Fibroblast of skin of abdomen (primary cell): Measurements from ENCODE around the gene MUTYH.

Experiments
- DNase-seq: peaks from one replicate; pipeline ENCODE4 v3.0.0-alpha.2; 2013

Gene MUTYH

DNA sequence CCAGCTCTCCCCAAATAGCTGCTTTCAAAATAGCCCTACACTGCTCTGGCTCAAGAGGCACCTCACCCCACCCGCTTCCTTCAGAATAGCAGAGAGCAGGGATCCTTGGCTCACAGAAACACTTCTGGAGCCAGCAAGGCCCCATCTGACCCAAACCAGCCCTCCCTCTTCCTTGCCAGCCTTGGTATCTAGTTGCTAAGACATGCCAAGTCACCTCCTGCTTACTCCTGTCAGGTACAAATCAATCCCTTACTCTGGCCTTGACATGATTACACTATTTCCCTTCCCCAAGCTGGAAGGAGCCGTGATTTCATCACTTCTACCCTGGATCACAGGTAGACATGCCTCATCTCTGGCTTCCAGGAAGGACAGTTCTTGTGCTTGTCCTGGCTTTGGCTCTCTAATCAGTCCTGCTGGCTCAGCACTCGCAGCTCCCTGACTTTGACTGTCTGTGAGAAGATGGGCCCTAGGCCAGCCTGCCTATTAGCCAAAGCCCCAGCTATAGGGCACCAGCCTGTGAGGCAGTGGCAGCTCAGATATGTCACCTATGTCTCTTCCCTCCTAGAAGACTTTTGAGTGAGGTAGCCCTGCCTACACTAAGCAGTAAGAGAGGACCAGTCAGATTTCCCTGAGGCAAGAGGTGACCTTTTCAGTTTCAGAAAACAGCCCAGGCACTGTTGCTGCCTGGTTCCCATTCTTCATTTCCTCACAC lies 8.9 kb upstream of the MUTYH start:
- no peak for DNase-seq

DNA sequence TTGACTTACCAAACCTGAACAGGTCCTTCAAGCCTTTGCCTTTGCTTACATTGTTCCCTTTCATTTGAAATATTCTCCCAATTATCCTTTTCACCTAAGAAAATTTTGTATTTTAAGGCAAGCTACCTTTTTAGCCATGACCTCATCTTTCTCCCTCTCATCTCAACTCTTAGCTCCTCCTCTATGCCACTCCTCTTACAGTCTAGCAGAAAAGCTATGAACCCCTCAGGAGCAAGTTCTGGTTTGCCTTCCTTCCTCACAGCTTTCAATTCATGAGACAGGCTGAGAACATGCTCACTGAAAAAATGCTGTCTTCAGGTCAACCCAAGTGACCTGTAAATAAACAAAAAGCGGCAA lies 8.3 kb upstream of the MUTYH start:
- no peak for DNase-seq

DNA sequence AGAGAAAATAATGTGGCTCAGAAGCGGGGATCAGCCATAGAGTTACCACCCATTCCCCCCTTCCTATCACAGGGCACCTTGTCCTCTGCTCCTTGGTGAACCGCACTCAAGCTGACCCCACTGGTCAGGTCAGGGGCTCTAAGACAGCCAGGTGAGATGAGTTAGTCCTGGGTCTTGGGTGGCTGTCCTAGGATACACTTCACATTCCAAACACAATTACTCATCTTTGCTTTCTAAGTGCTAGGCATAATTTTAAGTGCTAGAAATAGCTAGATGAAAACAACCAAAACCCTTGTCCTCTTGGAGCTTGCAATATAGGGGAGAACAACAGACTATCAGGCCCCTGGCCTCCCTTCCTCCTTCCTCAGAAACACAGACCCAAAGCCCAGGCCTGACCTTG lies 7.8 kb upstream of the MUTYH start:
- DNase-seq = peak; percentile 45

DNA sequence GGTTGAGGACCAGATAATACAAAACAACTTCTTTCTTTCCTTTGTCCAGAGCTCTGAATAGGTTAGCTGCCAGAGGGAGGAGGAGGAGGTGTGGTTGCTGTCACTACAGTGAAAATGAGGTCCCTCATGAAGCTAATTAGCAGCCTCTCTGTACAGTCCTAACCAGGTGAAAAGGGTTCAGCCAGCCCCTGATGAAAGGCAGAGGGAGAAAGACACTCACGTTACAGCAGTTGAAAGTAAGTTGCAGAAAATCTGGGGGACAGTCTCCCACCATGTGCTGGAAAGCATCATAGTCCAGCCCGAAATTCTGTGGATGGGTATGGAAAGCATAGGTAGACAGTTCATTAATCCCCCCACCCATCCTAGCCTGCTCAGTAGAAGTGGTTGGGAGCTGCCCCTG lies 6.2 kb upstream of the MUTYH start:
- DNase-seq = no peak

DNA sequence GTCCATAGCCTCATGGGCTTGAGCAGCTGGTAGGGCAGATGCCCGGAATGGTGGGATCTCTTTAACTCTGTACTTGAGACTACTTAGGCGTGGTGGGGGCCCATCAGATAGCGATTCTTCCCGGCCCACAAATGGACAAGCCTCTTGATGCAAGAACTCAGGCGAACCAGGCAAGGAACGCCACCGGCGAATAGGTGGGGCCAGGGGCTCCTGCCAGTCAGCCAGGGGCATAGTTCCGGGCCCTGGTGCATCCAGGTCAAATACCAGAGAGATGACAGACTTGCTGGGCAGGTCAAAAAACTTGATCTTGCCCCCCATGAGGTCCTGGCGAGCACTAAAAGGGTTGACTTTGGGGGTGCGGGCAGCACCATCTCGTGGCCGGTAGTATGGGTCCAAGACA lies 4.8 kb upstream of the MUTYH start:
- no peak for DNase-seq

DNA sequence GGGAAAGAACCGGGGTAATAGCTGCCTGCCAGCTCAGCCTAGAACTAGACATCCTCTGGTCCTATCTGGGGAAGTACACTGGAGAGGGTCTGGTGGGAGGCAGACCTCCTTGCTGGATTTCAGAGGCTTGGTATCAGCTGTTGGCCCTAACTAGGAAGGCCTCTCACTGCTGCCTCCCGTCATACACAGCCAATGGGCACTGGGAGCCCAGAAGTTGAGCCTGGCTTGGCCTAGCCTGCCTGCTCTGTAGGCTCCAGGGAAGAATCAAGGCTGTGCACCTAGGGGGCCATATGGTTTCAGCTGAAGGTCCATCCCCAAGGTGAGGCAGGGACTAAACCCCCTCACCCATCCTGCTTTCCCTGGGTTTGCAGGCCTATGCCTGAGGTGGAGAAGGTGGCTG lies 4.3 kb upstream of the MUTYH start:
- DNase-seq = no peak

DNA sequence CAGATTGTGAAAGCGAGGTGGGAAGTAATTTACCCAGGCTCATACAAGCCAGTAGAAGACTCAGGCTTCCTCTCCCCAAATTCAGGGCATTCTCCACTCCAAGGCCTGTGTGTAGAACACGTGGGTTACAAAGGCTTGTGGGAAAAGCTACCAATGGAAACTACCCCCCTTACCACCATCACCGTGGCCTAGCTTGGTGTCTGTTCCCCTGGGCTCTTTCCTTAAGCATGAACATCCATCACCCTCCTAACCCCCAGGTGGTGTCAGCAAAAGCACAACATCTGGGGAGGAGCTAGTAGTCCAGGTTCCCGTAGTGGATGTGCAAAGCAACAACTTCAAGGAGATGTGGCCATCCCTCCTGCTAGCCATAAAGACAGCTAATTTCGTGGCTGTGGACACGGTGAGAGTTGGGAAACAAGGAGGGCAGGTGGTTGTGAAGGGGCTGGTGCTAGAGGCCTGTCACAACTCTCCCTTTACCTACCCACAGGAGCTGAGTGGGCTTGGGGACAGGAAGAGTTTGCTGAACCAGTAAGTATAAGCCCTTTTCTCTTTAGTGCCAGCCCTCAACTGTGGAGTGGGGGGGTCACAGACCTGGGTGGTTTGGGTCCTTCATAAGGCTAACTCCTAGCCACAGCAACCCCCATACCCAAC lies 701 bp upstream of the MUTYH start:
- DNase-seq = no peak

DNA sequence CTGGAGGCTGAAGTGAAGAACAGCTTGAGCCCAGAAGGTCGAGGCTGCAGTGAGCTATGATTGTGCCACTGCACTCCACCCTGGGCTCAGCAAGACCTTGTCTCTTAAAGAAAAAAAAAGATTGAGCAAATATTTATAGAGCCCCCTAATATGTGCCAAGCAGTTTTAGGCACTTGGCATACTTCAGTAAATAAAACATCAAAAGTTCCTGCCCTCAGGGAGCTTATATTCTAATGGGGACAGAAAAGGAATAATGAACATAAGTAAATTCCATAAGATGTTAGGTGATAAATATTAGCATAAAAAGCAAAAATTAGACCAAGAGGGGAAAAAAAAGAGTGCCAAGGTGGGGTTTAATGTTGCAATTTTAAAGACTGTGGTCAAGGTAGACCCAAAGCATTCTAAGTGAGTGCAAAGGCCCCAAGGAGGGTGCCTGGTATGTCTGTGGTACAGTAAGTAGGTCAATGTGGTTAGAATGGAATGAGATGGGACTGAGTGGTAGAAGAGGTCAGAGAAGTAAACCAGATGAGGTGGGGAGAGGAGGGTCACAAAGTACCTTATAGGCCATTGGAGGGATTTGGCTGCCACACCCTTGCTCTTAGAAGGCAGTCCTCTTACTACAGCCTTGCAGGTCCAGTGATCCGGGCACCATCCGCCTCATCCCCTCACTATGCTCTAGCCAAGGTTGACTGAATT lies 2.5 kb downstream of the MUTYH start:
- no peak for DNase-seq

DNA sequence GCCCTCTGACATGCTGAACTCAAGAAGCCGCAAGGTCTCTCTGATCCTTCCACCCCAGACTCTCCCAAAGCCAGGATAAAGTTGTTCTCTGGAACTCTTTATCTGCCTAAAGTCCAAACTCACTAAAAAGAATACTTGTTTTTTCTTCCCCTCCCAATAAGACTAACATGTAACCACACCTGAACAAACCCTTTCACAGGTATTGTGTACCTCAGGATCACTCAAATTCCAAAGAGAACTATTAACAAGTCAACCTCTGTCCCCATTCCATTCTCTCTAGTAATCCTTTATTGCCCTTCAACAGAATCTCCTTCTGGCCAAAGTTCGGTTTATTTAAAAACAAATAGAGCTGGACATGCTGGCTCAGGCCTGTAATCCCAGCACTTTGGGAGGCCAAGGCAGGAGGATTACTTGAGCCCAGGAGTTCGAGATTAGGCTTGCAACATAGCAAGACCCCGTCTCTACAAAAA lies 4.3 kb downstream of the MUTYH start:
- no peak for DNase-seq

DNA sequence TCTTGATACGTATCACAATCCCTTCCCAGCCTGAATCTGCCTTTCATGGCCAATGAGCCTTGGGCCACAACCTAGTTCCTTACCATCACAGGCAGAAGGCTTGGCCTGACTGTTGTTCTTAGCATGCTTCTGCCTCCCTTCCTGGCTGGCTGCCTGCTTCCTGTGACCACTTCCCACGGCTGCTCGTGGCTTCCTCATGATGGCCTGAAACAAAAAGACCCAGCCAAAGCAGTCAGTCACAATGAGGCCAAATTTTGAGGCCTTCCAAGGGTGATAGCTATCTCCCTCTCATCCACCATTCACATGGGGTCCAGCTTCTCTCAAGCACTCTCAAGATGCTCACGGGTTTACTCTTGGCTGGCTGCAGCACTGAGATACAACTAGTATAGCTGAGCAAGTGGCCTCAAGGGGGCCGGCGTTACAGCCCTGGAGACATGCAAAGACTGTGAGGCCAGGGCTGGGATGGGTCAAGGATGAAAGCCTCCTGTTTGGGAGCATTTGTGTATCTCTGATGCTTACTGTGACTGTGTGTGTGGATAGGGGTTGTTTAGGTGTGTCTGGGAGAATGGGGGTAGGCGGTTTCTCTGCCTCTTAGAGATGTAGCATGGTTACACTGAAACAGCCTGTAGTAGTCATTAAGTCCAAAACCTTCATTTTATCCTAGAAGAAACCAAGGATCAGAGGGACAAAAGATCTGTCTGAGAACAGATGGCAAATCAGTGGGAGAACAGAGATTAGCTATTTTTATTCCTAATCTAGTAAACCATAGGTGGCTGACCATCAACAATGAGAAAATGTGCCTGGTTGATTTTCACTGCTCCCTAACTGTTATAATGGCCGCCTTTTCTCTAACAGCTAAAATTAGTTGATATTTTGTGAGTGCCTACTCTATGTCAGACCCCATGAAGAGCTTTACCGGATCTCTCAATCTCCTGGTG lies 5.7 kb downstream of the MUTYH start:
- no peak for DNase-seq

DNA sequence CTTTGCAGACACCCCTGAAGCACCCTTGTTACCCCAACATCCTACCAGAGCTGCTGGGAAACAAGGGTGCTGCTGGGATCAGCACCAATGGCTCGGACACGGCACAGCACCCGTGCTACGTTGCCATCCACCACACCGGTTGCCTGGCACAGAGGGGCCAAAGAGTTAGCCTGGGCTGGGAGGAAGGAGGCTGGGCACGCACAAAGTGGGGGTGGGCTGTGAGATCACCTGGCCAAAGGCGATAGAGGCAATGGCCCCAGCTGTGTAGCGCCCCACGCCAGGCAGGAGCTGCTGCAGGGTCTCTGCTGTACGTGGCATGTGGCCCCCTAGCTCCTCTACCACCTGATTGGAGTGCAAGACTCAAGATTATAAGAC lies 7.9 kb downstream of the MUTYH start:
- no peak for DNase-seq

DNA sequence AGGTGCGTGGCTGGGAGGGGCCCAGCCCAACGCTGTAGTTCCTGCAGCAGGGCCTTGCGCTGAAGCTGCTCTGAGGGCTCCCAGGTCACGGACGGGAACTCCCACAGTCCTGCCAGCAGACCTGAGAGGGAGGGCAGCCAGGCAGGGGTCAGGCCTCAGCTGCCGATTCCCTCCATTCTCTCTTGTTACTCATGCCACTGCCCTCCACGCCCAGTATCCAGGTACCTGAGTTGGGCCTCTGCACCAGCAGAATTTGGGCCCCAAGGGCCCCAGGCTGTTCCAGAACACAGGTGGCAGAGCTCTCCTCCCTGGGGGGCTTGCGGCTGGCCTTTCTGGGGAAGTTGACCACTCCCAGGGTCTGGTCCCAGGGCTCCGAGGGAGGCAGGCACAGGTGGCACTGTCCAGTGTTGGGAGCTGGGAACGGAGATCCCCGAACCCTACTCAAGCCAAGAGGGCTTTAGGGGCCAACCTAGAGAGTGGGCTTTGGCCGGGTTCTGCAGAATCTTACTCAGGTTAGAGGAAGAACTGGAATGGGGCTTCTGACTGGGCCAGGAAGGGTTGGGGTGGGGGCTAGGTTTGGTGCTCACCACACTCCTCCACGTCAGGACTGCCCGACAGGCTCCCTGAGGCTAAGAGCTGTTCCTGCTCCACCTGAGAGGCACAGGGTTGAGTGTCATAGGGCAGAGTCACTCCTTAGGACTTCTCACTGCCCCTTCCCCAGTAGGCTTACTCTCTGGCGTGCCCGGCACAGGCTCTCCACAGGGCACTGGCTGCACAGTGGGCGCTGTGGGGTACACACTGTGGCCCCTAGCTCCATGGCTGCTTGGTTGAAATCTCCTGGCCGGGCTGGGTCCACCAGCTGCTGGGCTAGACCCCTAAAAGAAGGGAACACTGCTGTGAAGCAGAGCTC lies 8.5 kb downstream of the MUTYH start:
- DNase-seq = no peak

DNA sequence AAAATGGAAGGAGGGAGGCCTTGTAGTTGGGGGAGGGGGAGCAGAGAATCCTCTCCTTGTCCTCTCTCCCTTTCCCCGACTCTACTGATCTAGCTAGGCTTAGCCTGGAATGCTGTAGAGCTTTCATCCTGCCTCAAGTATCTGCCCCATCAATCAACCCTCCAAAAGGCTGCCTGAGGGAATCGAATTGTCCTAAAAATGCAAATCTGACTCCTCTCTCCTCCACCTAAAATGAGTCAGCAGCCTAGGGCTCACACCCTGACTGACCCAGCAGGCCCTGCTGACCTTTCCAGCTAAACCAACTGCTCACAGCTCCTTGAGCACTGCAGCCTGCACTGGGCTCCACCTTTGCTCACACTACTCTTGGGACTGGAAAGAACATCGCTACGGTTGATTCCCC lies 10.8 kb downstream of the MUTYH start:
- no peak for DNase-seq

DNA sequence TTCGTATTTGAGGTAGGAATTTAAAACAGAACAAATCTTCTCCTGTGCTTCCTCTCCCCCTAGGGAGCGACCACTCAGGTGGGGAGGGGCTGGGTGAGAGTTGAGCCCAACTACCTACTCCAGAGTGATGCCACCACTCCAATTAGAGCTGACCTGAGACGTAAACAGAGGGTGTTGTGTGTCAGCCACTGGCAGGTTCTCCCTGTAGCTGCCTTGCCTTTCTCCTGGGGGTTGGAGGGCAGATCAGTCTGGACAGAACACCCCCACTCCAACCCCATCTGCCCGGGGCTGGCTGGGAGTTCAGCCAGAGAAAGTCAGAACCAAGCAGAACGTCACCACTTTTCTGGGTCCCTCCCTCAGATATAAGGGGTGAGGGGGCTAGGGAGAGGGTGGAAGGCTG lies 11.6 kb downstream of the MUTYH start:
- DNase-seq = no peak

DNA sequence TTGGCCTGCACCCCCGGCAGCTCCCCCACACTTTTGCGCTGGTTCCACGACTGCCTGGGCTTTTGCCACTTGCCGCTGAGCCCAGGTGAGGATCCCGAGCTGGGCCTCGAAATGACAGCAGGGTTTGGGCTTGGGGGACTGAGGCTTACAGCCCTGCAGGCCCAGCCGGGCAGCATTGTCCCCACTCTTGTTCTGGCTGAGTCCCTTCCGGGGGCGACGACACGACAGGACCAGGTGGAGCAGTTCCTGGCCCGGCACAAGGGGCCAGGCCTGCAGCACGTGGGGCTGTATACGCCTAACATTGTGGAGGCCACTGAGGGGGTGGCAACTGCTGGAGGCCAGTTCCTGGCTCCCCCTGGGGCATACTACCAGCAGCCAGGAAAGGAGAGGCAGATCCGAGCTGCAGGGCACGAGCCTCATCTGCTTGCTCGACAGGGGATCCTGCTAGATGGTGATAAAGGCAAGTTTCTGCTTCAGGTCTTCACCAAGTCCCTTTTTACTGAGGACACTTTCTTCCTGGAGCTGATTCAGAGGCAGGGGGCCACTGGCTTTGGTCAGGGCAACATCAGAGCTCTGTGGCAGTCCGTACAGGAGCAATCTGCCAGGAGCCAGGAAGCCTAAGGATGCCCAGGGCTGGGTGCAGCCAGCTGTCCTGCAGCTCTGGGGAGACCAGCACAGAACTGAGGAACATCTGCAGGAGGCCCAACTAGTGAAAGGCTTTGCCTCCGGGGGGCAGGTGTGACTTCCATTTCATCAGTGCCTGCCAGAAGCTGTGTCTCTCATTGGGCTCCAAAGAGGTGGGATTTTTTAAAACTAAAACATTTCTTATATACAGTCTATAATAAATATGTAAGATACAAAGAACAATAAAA lies 12.4 kb downstream of the MUTYH start:
- no peak for DNase-seq

DNA sequence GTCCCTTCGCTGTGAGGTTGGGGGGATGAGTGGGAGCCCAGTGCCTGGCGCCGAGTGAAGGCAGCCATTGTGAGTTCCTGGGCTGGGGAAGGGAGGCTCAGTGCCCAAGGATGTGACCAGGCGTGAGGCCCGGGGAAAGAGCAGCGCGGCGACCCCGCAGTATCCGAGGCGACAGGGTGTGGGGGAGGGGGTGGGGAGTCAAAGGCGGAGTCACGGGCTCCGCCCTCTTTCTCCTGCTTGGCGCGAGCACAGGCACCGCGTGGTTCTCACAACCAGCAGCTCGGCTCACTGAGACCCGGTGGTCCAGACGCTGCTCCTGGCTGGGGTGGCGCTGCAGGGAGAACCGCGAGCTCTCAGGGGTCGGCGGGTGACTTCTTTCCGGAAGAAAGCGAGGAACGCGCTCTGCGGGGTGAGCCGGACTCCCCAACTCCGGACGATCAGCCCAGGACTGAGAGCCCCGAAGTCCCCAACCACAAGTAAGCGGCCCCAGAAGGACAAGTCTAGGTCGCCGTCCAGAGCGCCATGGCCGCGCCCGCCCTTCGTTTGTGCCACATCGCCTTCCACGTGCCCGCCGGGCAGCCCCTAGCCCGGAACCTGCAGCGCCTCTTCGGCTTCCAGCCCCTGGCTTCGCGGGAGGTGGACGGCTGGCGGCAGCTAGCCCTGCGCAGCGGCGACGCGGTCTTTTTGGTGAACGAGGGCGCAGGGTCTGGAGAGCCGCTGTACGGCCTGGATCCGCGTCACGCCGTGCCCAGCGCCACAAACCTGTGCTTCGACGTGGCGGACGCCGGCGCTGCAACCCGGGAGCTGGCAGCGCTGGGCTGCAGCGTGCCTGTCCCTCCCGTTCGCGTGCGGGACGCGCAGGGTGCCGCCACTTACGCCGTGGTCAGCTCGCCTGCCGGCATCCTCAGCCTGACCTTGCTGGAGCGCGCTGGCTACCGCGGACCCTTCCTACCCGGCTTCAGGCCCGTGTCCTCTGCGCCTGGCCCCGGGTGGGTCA lies 13.3 kb downstream of the MUTYH start, which contains the start of gene HPDL:
TSS of gene HPDL (plus strand) at position 269 of the 997 bp plus-strand sequence. CDS start at position 523, 254 bp downstream.
- DNase-seq = peak; percentile 69

DNA sequence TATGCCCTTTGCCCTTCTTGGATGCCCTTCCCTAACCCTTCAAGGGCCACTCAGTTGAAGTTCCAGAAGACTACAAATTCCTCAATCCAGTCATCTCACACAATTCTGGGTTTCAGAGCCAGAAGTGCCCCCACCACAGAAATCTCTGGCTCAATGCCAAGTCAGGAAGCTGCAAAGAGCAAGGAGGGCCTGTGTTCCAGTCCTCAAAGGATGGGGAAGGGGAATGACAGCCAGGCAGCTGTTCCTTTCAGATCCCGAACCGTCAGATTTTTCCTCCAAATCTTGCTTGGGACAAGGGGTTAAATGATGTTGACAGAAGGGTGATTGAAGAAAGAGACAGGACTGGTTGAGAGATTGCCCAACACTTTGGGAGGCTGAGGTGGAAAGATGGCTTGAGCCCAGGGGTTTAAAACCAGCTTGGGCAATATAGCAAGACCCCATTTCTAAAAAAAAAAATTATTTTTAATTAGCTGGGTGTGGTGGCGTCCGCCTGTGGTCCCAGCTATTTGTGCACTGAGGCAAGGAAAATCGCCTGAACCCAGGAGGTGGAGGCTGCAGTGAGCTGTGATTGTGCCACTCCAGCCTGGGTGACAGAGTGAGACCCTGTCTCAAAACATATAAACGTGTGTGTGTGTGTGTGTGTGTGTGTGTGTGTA lies 14.3 kb downstream of the MUTYH start:
- DNase-seq = no peak

DNA sequence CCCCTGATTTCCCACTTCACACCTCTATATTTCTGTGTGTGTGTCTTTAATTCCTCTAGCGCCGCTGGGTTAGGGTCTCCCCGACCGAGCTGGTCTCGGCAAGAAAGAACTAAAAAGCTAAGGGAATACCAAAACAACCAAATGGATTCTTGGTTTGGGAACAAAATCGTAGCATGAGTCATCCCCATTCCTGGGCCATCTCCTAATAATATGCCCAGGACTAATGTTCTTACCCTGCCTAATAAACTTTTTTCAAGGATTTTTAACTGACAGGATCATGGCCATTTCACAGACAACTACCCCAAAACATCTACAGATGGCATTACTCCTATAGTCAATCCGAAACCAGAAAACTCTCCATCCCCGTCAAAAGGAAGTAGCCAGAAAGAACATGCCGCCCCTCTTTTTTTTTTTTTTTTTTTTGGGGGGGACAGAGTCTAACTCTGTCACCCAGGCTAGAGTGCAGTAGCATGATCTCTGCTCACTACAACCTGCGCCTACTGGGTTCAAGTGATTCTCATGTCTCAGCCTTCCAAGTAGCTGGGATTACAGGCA lies 17.7 kb downstream of the MUTYH start:
- DNase-seq = no peak
